HG03196 (cell line): ENCODE data around the gene HGD.
"Not testable (repeated sequence)": the region's sequence is repeated elsewhere in the genome, so short reads cannot be mapped to it uniquely, and the experiment has no call there.

Experiments used
- ATAC-seq: cut with Tn5 transposase; IDR thresholded peaks from one replicate; pipeline ENCODE4 v1.9.1; 2021; ENCODE audit not compliant: unreplicated experiment

Gene HGD

DNA sequence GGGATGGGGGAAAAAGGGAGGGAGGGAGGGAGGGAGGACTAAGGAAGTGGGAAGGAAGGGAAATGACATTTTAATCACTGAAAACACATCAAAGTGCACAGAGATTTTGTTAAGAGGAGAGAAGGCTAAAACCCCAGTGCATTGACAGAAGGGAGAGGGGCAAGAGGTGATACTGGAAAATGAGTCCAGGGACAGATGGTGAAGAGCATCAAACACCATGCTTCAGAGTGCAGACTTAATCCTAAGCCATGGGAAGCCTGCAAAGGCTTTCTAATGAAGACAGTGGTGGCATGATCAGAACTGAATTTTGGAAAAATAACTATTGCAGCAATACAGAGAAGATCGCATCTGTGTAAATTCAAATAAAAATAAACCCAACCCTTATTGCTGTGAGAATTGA lies 41.8 kb downstream of the HGD start:
- ATAC-seq, result no peak

DNA sequence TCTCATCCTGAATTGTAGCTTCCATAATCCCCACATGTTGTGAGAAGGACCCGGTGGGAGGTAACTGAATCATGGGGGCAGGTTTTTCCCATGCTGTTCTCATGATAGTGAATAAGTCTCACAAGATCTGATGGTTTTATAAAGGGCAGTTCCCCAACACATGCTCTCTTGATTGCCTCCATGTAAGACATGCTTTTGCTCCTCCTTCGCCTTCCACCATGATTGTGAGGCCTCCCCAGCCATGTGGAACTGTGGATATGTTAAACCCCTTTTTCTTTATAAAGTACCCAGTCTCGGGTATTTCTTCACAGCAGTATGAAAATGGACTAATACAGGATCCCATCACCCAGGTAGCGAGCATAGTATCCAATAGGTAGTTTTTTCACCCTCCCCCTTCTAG lies 43.2 kb downstream of the HGD start:
- not testable (repeated sequence) for ATAC-seq

DNA sequence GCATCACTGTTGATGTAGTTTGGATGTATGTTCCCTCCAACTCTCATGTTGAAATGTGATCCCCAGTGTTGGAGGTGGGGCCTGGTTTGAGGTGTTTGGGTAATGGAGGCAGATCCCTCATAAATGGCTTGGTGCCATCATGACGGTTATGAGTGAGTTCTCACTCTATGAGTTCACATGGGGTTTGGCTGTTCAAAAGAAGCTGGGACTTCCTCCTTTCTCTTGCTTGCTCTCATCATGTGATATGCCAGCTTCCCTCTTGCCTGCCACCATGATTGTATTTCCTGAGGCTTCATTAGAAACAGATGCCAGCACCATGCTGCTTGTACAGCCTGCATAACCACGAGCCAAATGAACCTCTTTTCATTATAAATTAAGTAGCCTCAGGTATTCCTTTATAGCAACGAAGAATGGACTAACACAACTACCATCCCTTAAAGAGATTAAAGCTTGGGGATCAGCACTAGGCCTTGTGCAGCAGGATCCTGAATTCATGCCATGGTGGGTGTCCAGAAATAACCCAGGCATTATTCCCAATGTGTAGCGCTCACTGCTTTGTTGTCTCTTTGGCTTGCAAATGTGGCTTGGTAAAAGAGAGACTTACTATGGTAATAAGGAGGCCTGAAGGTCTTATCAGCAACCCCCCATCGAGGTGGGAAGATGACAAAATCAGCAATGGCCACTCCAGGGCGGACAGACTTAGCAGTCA lies 44.0 kb downstream of the HGD start:
- ATAC-seq, result no peak

DNA sequence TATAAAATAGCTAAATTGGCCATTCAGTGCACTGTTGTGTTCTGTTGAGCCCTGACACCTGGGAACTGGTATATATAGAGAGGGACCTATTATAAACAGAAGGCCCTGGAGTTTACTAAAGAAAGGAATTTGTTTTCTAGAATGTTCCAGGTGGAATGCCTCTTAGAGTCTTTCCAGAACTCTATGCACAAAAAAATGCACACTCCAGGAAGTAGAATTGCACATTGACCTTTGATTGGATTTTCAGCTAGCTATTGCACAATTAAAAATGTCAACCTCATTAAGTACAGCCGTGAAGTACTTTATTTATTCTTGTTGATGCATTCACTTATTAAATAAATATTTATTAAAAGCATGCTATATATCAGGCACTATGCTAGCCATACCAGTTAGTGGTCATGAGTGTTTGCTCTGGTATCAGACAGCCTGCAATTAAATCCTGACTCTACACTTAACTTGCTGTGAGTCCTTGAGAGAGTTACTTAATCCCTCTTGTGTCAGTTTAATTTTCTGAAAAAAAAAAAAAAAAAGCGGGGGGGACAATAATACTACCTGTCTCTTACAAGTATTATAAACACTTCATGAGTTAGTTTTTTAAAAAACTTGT lies 45.1 kb downstream of the HGD start:
- no peak for ATAC-seq

DNA sequence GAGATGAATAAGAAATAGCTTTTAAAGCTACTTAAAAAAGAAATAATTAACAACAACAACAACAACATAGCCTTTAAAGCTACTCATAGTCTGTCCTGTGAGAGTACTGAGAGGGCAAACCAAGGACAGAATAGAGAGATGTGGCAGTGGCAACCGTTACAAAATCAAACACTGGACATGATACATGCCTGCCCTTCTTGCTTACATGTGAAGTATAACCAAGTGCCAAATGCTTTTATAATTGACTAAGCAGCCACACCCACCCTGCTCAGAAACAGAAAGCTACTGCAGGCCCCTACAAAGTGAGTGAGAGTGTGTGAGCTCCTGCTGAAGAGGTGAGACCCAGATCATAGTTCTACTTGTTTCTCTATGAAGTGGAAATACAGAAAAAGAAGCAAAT lies 47.5 kb downstream of the HGD start:
- no peak for ATAC-seq

DNA sequence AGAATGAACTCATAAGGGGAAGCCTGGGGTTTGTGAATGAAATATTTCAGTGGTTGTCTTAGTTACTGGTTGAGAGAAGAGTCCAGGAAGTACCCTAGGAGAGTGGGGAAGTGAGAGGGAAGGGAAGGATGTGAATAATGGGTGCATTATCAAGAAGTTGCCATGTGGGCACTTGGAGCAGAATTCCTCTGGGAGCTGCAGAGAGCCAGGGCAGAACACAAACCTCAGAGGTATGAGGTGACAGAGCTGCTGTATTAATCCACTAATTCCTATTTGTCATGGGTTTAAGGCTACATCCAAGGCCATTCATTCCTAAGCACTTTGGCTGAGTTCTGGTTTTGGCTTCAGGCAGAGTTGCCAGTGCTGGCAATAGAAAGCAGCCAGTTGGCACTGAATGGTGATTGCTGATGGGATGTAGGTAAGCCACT lies 56.9 kb downstream of the HGD start:
- ATAC-seq, result no peak

DNA sequence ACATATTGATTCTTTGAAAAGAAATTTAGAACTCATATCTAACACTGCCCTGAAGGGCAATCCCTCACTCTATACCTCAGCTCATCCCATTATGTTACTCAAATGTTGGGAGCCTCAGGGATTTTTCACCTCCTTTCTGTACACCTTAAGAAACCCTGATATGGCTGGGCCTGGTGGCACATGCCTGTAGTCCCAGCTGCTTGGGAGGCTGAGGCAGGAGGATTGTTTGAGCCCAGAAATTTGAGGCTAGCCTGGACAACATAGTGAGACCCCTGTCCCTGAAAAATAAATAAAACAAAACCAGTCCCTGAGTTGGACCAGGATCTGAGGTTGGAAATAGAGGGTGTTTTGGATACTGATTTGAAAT lies 58.3 kb downstream of the HGD start:
- ATAC-seq, result no peak

DNA sequence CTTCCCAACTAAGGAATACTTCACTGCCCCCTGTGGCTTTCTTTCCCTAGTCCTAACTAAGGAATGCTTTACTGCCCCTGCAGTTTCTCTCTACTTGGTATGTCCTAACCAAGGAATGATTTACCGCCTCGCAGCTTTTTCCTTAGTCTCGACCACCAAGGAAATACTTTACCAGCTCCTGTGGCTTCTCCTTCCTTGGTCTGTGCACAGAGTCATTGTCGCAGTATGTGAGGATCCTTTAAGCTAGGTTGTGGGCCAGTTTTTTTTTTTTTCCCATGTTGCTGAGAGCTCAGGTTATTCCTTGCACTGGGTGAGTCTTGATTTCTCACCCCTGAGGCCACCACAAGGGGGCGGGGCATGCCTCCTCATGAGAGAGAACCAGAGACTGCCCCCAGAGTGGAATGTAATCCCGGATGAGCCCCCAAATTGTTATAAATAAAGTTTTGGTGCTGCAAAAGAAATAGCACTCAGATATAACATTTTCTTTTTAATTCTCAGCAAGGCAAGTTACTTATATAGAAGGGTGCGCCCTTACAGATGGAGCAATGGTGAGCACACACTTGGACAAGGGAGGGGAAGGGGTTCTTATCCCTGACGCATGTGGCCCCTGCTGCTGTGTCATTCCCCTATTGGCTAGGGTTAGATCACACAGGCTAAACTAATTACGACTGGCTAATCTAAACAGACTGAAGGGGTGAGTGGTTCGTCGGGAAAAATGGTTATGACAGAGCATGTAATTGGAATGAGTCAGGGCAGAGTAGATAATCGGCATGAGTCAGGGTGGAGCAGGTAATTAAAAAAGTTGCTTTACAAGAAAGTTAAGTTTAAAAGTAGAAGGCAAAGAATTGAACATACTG lies 58.9 kb downstream of the HGD start:
- no peak for ATAC-seq

DNA sequence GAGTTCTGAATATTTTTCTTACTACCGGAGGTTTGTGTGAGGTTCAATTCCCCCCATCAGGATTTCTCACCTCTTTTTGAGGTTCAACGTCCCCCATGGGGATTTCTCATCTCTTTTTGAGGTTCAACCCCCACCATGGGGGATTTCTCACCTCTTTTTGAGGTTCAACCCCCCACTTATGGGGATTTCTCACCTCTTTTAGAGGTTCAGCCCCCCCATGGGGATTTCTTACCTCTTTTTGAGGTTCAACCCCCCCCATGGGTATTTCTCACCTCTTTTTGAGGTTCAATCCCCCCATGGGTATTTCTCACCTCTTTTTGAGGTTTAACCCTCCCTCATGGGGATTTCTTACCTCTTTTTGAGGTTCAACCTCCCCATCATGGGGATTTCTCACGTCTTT lies 59.6 kb downstream of the HGD start:
- ATAC-seq, result no peak

DNA sequence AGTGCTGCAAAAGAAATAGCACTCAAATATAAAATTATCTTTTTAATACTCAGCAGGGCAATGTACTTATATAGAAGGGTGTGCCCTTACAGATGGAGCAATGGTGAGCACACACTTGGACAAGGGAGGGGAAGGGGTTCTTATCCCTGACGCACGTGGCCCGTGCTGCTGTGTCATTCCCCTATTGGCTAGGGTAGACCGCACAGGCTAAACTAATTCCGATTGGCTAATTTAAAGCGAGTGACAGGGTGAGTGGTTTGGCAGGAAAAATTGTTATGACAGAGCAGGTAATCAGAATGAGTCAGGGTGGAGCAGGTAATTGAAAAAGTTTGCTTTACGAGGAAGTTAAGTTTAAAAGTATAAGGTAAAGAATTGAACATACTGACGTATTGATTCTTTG lies 65.3 kb downstream of the HGD start:
- not testable (repeated sequence) for ATAC-seq

DNA sequence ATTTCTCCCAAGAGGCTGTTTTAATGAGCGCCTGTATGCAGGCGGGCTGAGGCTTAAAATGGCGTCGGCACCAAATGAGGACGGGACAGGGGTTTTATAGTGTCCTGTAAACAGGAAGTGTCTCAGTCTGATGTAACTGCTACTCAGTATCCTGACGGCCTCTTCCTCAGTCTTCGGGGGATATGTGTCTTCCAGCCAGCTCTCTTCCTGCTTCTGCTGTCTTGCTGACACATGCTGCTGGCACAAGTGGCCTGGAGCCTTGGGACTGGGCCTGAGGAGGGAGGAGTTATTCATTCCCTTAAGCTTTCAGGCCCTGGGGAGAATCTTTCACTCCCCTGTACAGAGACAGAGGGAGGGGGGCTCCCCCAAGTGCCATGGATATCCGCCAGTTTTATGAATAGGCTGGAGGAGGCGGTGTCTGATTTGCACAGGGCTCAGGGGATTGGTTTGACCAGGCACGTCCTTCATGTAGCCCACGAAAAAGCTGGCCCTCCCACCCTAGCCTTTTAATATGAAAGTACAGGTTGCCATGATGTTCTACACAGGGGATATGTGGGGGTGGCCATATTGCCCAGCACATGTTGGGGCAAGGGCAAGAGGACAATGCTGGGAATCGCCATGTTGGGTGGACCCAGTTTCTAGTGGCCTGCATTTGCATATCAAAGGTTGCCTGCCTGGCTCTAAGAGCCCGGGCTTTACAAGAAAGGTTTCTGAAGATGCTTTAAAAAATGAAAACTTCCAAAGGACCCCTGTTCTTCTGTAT lies 66.0 kb downstream of the HGD start:
- ATAC-seq, result no peak

DNA sequence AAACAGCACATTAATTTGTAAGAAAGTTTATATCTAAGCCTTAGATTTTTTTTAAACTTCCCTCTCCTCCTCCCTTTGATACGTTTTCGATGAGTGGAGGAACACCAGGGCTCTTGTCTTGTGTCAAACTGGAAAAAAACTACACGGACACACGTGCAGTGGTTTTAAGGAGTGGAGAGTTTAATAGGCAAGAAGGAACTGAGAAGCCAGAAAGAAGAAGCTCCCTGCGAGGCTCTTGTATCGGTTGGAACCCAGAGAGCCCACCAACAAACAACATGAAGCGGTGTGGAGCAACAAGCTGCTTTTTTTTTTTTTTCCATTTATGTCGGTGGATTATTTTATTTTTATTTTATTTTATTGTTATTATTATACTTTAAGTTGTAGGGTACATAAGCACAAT lies 67.3 kb downstream of the HGD start:
- ATAC-seq, result no peak

DNA sequence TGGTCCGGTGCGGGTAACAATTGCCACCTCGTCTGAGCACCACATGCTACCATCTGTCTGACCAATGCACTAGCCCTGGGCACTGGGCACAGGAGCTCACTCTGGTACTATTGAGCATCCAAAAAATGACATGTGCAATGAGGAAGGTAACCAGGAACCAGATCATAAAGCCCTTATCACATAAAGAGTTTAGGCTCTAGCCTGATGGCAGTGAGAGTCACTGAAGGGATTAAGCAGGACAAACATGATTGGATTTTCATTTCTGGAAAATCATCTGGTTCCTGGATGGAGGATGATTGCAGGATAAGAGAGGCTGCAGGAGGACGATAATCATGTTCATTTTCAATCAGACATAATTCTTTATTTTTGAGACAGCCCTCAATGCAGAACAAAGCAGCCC lies 73.5 kb downstream of the HGD start:
- ATAC-seq, result no peak

DNA sequence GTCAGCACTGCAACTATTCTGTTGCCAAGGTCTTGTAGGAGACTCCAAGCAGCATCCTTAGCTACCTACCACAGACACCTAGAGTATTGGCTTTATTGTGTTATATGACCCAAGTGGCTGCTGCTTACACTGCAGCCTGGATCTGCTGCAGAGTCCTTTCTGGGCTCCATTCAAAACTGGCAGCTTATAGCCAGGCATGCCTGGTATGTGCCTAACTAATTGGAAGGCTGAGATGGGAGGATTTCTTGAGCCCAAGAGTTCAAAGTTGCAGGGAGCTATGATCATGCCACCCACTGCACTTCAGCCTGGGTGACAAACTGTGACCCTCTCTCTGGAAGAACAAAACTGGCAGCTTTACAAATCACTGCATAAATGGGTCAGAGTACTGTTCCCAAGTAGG lies 77.3 kb downstream of the HGD start:
- no peak for ATAC-seq

DNA sequence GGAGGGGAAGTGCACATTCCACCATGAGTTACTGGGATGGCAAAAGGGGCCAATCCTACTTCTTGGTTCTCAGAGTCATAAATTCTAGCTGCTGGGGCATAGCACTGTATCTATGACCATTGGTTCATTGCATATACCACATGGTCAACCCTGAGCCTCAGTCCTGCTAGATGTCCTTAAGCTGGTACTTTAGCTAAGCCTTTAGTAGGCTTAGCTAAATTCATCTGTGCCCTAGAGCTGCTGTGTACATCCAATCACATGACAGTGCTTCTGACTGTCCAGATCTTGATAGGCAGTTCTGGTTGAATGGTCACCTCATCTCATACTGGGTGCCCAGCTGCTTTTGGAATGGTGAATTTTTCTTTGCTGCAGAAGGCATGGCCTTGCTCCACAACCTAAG lies 77.7 kb downstream of the HGD start:
- ATAC-seq, result no peak

DNA sequence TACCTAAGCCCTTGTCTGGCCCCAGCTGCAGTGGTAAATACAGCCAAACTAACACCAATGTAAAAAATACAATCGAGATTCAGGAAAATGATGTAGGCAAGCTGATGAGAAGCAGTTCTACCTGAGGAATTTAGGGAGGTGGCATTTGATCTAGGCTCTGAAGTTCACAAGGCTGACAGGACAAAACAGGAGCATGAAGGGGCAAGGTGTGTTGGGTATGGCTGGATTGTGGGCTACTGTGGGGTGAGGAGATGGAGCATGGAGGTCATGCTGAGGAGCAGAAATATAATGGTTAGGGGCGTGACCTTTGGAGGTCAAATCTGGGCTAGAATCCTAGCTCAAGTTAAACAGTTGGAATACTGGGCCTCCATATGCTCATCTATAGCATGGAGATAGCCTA lies 79.4 kb downstream of the HGD start:
- ATAC-seq, result no peak

DNA sequence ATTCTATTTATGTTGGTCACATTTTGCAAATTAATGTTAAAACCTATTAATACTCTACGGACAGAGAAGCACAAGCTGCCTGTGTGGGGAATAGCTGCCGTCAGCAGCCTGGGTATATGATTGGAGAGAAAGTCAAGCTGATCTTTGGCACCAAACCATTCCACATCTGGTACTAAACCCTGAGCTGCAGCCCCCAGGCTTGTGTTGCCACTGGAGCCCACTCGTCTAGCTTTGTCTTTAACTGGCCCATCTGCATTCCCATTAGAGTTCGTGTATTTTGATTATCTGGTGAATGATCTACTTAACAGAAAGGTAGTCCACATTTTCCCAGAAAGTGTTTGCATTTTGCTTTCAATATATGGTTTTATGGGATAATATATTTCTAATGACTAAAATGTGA lies 80.5 kb downstream of the HGD start:
- ATAC-seq, result no peak

DNA sequence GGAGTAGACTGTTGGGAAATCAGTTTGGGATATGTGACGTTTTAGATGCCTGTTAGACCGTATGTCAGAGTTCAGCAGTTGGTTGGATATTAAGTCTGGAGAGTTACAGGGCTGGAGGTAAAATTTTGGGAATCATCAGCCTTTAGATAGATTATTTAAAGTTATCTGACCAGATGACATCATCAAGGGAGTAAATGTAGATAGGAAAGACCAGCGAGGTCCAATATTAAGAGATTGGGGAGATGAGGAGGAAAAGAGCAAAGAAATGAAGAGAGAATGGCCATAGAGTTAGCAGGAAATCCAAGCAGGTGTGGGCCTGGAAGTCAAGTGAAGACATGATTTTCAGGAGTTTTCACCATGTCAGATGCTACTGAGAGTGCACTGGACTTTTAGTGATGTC lies 82.8 kb downstream of the HGD start:
- no peak for ATAC-seq

DNA sequence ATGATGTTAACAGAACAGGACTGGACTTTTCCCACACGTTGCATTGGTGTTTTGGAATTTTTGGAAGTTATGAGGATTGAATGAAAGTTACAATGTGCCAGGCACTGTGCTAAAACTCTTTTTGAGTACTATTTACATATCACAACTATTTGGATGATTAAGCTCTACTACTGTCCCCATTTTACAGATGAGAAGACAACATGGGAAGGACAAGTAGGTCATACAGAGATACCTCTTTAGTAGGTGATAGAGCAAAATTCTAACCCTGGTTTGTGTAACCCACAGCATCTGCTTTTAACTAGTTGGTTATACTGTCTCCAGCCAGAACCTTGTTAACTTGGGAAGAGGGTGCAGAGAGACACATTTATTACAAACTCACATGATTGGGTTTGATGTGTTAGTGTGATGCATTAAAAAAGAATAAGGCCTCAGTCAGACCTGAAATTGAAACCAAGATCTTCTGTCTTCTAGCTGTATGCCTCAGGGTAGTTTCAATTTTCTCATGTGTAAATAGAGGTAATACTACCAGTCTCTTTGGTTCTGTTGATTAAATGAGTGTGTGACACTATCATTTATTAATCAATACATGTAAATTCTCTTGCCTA lies 84.5 kb downstream of the HGD start:
- peak; percentile 42 for ATAC-seq

DNA sequence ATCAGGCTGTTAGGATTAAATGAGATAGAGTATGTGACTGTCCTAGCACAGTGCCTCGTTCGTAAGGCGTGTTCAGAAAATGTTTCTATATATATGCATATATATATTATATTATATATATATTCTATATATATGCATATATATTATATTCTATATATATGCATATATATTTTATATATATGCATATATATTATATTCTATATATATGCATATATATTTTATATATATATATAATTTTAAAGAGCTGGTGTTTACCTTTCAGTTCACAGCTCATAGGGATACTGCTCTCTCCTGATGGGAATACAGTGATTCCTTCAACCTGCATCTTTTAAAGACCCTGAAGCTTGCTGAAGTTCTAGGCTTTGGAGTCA lies 85.2 kb downstream of the HGD start:
- ATAC-seq, result no peak
